Measurements from ENCODE around the gene LOXL1. TPM values are rescaled to one million over a fixed set of nuclear protein-coding genes. Genes with fewer than 3 reads are reported as not detected.

The LOXL1 gene
- total and polyA plus RNA-seq, 10 of the 15 experiments (the other 5 are each of a cell fraction or from before 2014, with no cell fraction given) = 0.07 to 0.15 TPM; not detected in 8

GRCh38 chr15:73940061-73940981 lies 14.1 kb downstream of the LOXL1 start:
- no TSS peak for BruUV-seq (replicated peaks)
- H3K27me3 ChIP-seq (replicated peaks in 1 of 2; ENCODE audit: control insufficient read depth in 2 of 2, insufficient read depth in 2 of 2, low read length in 1 of 2) = peaks cover 0 to 1% of the 10 kb centered on the region in 2 experiments; a peak in 3 of 4 replicates
- no peak overlapping the region for H3K4me2 ChIP-seq (ENCODE audit: control insufficient read depth, insufficient read depth)
- no peak for TF ChIP-seq SRF (IDR thresholded peaks at IDR 0.05; ENCODE audit: low read depth in 2 of 2, low read length in 2 of 2)
- no peak for TF ChIP-seq BACH1 (IDR thresholded peaks at IDR 0.05; ENCODE audit: borderline replicate concordance)
- TF ChIP-seq ZBTB4 (CRISPR knock-in tag; IDR thresholded peaks at IDR 0.05) = no peak
- TF ChIP-seq POU2F2 (IDR thresholded peaks at IDR 0.05; ENCODE audit: borderline replicate concordance, low read depth, low read length) = no peak
- no peak for TF ChIP-seq FOXM1 (IDR thresholded peaks at IDR 0.05; ENCODE audit: low read depth, low read length)
- TF ChIP-seq CTCF (IDR thresholded peaks at IDR 0.05 in 2 of 3, conservative IDR thresholded peaks at IDR 0.05 in 1 of 3; ENCODE audit: control insufficient read depth in 2 of 3, extremely low read depth in 1 of 3, insufficient read depth in 1 of 3, low read depth in 3 of 3, low read length in 3 of 3) = no peak
- POLR2A ChIA-PET = no interaction called here
- SMC1A ChIA-PET (ENCODE audit: uncharacterized antibody, unreplicated experiment) = interaction anchor here (0.6 kb wide), 1 partner anchor 357 kb away, joined by 5 read pairs; no protein-coding TSS in a partner anchor
- no peaks in the 10 kb centered on the region for H3K36me3 ChIP-seq (ENCODE audit: control insufficient read depth in 2 of 2, insufficient read depth in 2 of 2, low read length in 1 of 2)
- in situ Hi-C loops (cut with MboI) = no loop called here
- H3K9ac ChIP-seq (ENCODE audit: control insufficient read depth, insufficient read depth, low read length) = no peak overlapping the region
- no peaks in the 10 kb centered on the region for H4K20me1 ChIP-seq (ENCODE audit: control insufficient read depth, insufficient read depth)
- intact Hi-C loops (cut with micrococcal nuclease; ENCODE audit: unreplicated experiment) = no loop called here
- no peaks in the 10 kb centered on the region for H3K4me1 ChIP-seq (ENCODE audit: control insufficient read depth, insufficient read depth, low read length)
- DNase-seq (ENCODE audit: low read depth, low spot score) (no peak), FAIRE-seq (no peak), ATAC-seq (no peak)
- WGBS (ENCODE audit: insufficient coverage, insufficient replicate concordance, low lambda C conversion rate, missing lambda C conversion rate) = 31% methylated on average over 8 of the region's 8 CpGs
- RAD21 ChIA-PET (ENCODE audit: unreplicated experiment) = no interaction called here
- H3K9me3 ChIP-seq (replicated peaks; ENCODE audit: control insufficient read depth, insufficient read depth, low read length) = no peaks in the 10 kb centered on the region
- H3K79me2 ChIP-seq (ENCODE audit: control insufficient read depth, insufficient read depth, low read length) = no peaks in the 10 kb centered on the region
- no peak overlapping the region for H3K27ac ChIP-seq (ENCODE audit: control insufficient read depth, insufficient read depth)
- CTCF ChIA-PET = no interaction called here
- no peak overlapping the region for H3K4me3 ChIP-seq
- H2AFZ ChIP-seq (ENCODE audit: control insufficient read depth, low read depth, low read length) = no peak overlapping the region
